Posterior cingulate gyrus (tissue), 11 donors: ENCODE data around the gene ADAMTS1.
A peak's percentile ranks its signal among the peaks of the same experiment; 100 is the strongest.
"Not testable (repeated sequence)": the region's sequence is repeated elsewhere in the genome, so short reads cannot be mapped to it uniquely, and the experiment has no call there.

Source experiments
- DNase-seq, 10 donors: peaks; one replicate each; pipeline versions ENCODE4 v3.0.0 to v3.0.0-alpha.2; 2020 to 2021; ENCODE audit warnings: mixed read lengths in 3 of 10
- intact Hi-C: fragments of 100-400 bp; cut with DNase I; formaldehyde crosslinking; loops from one replicate; pipeline ENCODE4 v1.15.1; 2023

The ADAMTS1 gene

GRCh38 chr21:26845066-26845758 lies at the start of gene ADAMTS1:
Gene ADAMTS1, minus strand, starts transcription at chr21:26845409. Its CDS starts 455 bp downstream, at chr21:26844954.
- intact Hi-C loops: loop anchor here (2.0 to 5.0 kb wide), 2 partner anchors 76 to 1207 kb away; no protein-coding TSS in a partner anchor

GRCh38 chr21:26892151-26892550 lies 46.9 kb upstream of the ADAMTS1 start:
- intact Hi-C loops: no loop called here
- no peak for DNase-seq

More at GRCh38 chr21:26845066-26845758, at the start of gene ADAMTS1:
- peak; percentile 84 to 99 (median 92) for DNase-seq

GRCh38 chr21:26888931-26889330 lies 43.7 kb upstream of the ADAMTS1 start:
- intact Hi-C loops: no loop called here
- no peak for DNase-seq

- intact Hi-C loops: no loop called here
- DNase-seq: no peak
Measured at GRCh38 chr21:26888256-26888655, 43.0 kb upstream of the ADAMTS1 start.

GRCh38 chr21:26887251-26887650 lies 42.0 kb upstream of the ADAMTS1 start:
- no peak for DNase-seq
- intact Hi-C loops: no loop called here

GRCh38 chr21:26884436-26884835 lies 39.2 kb upstream of the ADAMTS1 start:
- intact Hi-C loops: no loop called here
- no peak for DNase-seq

GRCh38 chr21:26883768-26884167 lies 38.6 kb upstream of the ADAMTS1 start:
- DNase-seq: no peak
- intact Hi-C loops: no loop called here

- intact Hi-C loops: no loop called here
- no peak for DNase-seq
Measured at GRCh38 chr21:26881504-26882228, 36.5 kb upstream of the ADAMTS1 start.

GRCh38 chr21:26877018-26877417 lies 31.8 kb upstream of the ADAMTS1 start:
- intact Hi-C loops: no loop called here
- DNase-seq: no peak

- intact Hi-C loops: no loop called here
- DNase-seq: no peak
Measured at GRCh38 chr21:26874347-26874746, 29.1 kb upstream of the ADAMTS1 start.

GRCh38 chr21:26865857-26866256 lies 20.6 kb upstream of the ADAMTS1 start:
- intact Hi-C loops: no loop called here
- DNase-seq: no peak

- DNase-seq: not testable (repeated sequence)
- intact Hi-C loops: loop anchor here (10.0 kb wide), 1 partner anchor 618 kb away; no protein-coding TSS in a partner anchor
Measured at GRCh38 chr21:26856871-26857350, 11.7 kb upstream of the ADAMTS1 start.

GRCh38 chr21:26854695-26855094 lies 9.5 kb upstream of the ADAMTS1 start:
- intact Hi-C loops: loop anchor here (5.0 to 10.0 kb wide), 2 partner anchors 620 to 708 kb away; no protein-coding TSS in a partner anchor
- DNase-seq: peak in 1 of 10 donors; percentile 67

GRCh38 chr21:26852423-26852822 lies 7.2 kb upstream of the ADAMTS1 start:
- DNase-seq: no peak

GRCh38 chr21:26851109-26851944 lies 6.1 kb upstream of the ADAMTS1 start:
- intact Hi-C loops: loop anchor here (5.0 to 10.0 kb wide), 2 partner anchors 623 to 711 kb away; no protein-coding TSS in a partner anchor
- DNase-seq: peak in 1 of 10 donors; percentile 84

More at GRCh38 chr21:26852423-26852822, 7.2 kb upstream of the ADAMTS1 start:
- intact Hi-C loops: loop anchor here (5.0 to 10.0 kb wide), 2 partner anchors 622 to 710 kb away; no protein-coding TSS in a partner anchor

- intact Hi-C loops: loop anchor here (1.0 to 10.0 kb wide), 5 partner anchors 625 to 1895 kb away; no protein-coding TSS in a partner anchor
- no peak for DNase-seq
Measured at GRCh38 chr21:26850116-26850643, 5.0 kb upstream of the ADAMTS1 start.

GRCh38 chr21:26849428-26850115 lies 4.4 kb upstream of the ADAMTS1 start:
- DNase-seq: no peak
- intact Hi-C loops: loop anchor here (1.0 to 10.0 kb wide), 6 partner anchors 625 to 1896 kb away; no protein-coding TSS in a partner anchor

- no peak for DNase-seq
- intact Hi-C loops: loop anchor here (5.0 kb wide), 1 partner anchor 1204 kb away; no protein-coding TSS in a partner anchor
Measured at GRCh38 chr21:26847921-26848320, 2.7 kb upstream of the ADAMTS1 start.

GRCh38 chr21:26847002-26847401 lies 1.8 kb upstream of the ADAMTS1 start:
- intact Hi-C loops: loop anchor here (5.0 kb wide), 1 partner anchor 1205 kb away; no protein-coding TSS in a partner anchor
- no peak for DNase-seq
